GM12891 (cell line): ENCODE results near the gene NLGN1.

Source experiments
- POLR2A ChIP-seq: IDR thresholded peaks from 2 replicates; pipeline ENCODE4 v1.6.1; 2011; ENCODE audit warnings: low read depth, low read length, control low read depth
- POLR2AphosphoS5 ChIP-seq: IDR thresholded peaks from 2 replicates; pipeline ENCODE4 v1.6.1; 2011; ENCODE audit warnings: low read depth, low read length, control low read depth
- SPI1 ChIP-seq: IDR thresholded peaks from 2 replicates; pipeline ENCODE4 v1.6.1; 2011; ENCODE audit warnings: low read depth, low read length, control low read depth
- TAF1 ChIP-seq: IDR thresholded peaks from 2 replicates; pipeline ENCODE4 v1.6.1; 2011; ENCODE audit warnings: low read depth, low read length, control low read depth

- TF ChIP-seq POLR2A (no peak), TAF1 (no peak), POLR2AphosphoS5 (no peak), SPI1 (no peak)
Observed at GRCh38 chr3:173416070-173416469, 18.5 kb downstream of the NLGN1 start.
